Measurements from ENCODE around the gene TMEM184C.

TMEM184C gene

DNA sequence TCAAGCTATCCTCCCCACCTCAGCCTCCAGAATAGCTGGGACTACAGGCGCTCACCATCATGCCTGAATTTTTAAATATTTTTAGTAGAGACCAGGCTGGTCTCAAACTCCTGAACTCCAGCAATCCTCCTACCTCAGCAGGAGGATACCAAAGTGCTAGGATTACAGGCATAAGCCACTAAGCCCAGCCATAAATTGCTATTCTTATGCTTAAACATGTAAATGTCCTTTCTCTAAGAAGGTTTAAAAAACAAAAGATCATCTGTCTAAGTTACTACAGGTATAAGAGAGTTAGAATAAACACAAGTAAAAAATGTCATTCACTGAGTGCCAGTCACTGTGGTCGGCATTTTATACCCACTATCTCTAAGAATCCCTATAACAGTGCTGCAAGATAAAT, 38.4 kb downstream of the TMEM184C start:
- TF ChIP-seq, protein P1, sequence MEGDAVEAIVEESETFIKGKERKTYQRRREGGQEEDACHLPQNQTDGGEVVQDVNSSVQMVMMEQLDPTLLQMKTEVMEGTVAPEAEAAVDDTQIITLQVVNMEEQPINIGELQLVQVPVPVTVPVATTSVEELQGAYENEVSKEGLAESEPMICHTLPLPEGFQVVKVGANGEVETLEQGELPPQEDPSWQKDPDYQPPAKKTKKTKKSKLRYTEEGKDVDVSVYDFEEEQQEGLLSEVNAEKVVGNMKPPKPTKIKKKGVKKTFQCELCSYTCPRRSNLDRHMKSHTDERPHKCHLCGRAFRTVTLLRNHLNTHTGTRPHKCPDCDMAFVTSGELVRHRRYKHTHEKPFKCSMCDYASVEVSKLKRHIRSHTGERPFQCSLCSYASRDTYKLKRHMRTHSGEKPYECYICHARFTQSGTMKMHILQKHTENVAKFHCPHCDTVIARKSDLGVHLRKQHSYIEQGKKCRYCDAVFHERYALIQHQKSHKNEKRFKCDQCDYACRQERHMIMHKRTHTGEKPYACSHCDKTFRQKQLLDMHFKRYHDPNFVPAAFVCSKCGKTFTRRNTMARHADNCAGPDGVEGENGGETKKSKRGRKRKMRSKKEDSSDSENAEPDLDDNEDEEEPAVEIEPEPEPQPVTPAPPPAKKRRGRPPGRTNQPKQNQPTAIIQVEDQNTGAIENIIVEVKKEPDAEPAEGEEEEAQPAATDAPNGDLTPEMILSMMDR (IDR thresholded peaks at IDR 0.05) = no peak

DNA sequence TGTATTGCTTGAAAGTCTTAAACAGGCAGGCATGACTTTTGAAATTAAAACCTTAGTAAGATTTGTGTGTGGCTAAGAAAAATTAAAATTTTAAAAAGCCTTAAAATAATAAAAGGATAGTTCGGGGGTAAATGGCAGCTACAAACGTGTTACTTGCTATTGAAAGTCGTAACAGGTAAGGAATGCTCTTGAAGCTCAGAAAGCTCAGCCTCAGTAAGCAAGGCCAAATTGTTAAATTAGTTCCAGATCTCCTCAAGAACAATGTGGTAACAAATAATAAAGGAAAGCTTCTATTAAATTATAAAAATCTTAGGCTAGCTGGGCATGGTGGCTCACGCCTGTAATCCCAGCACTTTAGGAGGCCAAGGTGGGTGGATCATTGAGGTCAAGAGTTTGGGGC, 41.3 kb downstream of the TMEM184C start:
- TF ChIP-seq, protein P1 (IDR thresholded peaks at IDR 0.05) = no peak

GRCh38 chr4:147674073-147674472, 56.9 kb downstream of the TMEM184C start:
- TF ChIP-seq, protein P1 (IDR thresholded peaks at IDR 0.05) = no peak

DNA sequence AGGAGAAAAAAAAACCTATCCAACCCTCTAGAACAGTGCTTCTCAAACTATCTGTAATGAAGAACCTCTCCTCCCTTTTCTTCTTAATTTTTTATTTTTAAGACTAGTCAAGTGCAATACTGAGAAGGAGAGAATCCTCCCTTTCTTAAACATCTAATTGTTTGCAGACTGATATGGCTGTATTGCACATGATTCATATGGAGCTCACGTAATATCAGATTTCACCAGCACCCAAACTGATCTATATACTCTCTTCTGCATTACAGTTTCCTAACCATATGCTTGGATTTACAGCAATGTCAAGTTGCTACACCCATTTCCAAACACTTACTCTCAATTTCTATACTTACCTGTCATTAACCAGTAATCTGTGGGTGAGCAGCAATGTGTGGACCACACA, 57.3 kb downstream of the TMEM184C start:
- TF ChIP-seq, protein P1 (IDR thresholded peaks at IDR 0.05) = no peak

DNA sequence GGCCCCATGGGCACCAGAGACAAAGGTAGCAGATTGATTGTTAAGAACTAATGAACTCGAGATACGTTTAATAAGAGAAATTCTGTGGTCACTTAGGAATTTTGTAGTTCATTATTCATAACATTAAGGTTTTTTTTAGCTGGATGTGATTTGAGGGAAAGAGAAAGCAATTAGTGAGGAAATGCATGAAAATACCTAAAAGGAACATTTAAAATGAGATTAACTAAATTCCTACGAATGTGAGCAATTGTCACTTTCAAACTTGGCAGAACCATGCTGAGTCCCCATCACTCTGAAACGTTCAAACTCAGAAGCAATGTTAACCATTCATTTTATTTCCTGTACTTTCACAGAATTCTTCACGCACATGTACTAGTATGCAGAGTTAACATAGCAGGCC, 60.9 kb downstream of the TMEM184C start:
- TF ChIP-seq, protein P1 (IDR thresholded peaks at IDR 0.05) = no peak

GRCh38 chr4:147678796-147679549, 61.8 kb downstream of the TMEM184C start:
- TF ChIP-seq, protein P1 (IDR thresholded peaks at IDR 0.05) = no peak

- TF ChIP-seq, protein P1 (IDR thresholded peaks at IDR 0.05) = no peak
Measured at GRCh38 chr4:147682755-147683154, 65.6 kb downstream of the TMEM184C start.

DNA sequence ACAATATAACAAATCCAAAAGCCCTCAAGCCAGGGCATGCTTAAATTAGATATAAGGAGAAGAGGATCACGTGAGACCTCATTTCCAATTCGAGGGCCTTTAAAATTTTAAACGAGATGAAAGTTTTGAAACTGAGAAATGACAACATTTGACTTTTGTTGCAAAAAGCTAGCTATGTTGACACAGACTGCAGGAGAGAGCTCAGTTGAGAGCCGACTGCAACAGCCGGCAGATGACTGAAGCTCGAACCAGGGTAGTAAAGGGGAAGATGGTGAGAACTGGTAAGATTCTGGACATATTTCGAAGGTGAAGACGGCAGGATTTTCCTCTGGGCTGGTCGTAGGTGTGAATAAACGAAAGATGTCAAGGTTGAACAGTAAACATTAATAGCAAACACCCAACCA, 66.0 kb downstream of the TMEM184C start:
- TF ChIP-seq, protein P1 (IDR thresholded peaks at IDR 0.05) = no peak

Data from LNCAP (cell line).